Epithelial cell of proximal tubule (primary cell): ENCODE results near the gene RGL1. TPM values are rescaled to one million over a fixed set of nuclear protein-coding genes. Genes with fewer than 3 reads are reported as not detected.

Source experiments
- DNase-seq: peaks from one replicate; pipeline ENCODE4 v3.0.0-alpha.2; 2011; ENCODE audit warnings: low read depth
- H3K4me3 ChIP-seq: 2 replicates; pipeline ENCODE4 v1.5.1; 2011; ENCODE audit warnings: low read depth, mild to moderate bottlenecking, low read length
- CTCF ChIP-seq: conservative IDR thresholded peaks from 2 replicates; pipeline ENCODE4 v1.5.1; 2012; ENCODE audit warnings: low read depth, mild to moderate bottlenecking, low read length
- total RNA-seq: library from RNA; depleted of rRNA; stranded (reverse); fragments of >200 nt; gene quantifications from 2 replicates; pipeline ENCODE4 v1.2.3, GENCODE V29; 2015

The RGL1 gene
- total RNA-seq, 1 donor from 2014 or later = 1.6 TPM

DNA sequence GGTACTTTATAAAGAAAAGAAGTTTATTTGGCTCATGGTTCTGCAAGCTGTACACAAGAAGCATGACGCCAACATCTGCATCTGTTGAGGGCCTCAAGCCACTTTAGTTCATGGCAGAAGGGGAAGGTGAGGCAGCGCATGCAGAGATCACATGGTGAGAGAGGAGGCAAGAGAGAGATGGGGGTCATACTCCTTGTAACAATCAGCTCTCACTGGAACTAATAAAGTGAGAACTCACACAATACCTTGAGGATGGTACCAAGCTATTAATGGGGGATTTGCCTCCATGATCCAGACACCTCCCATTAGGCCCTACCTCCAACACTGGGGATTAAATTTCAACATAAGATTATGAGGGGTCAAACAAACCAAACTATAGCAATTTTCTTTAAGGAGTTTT, 3.3 kb upstream of the RGL1 start:
- DNase-seq = no peak
- no peak for TF ChIP-seq CTCF
- H3K4me3 ChIP-seq = no peak overlapping the region

DNA sequence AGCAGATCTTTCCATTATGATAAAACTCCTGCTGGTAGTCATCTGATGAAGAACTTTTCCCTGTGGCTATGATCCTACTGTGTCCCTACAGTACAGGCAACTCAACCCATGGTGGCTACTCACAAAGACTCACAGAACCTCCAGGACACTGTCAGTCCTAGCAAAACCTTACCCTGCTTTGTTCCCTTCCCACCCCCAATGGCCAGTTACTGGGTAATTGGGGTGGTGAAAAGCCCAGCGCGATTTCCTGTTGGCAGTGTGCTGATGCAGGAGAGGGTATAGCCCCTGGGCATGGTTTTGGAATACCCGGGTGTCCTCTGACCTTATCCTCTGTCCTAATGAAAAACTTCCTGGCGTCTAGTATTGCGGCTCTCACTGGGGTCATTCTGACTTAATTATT, 533 bp upstream of the RGL1 start:
- TF ChIP-seq CTCF = no peak
- no peak for DNase-seq
- peak overlapping the region; percentile 75 for H3K4me3 ChIP-seq

DNA sequence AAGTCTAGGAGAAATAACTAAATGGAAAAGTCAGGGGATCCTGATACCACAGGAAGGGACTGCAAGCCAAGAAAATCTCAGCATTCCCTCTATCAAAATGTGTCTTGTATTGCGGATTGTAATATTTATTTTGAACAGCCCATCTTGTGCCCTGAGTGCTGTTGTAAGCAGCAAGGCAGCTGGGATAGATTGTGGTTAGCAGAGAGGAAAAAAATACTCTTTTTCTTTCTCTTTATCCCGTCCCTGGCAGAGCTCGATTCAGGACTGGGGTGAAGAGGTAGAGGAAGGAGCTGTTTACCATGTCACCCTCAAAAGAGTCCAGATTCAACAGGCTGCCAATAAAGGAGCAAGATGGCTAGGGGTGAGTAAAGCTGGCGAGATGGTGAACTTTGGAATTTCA, 1.2 kb downstream of the RGL1 start:
- H3K4me3 ChIP-seq = peak overlapping the region; percentile 75
- no peak for DNase-seq
- TF ChIP-seq CTCF = no peak

GRCh38 chr1:183806675-183807074, 1.8 kb downstream of the RGL1 start:
- TF ChIP-seq CTCF = no peak
- DNase-seq = no peak
- peak overlapping the region; percentile 75 for H3K4me3 ChIP-seq

- DNase-seq = no peak
- no peak for TF ChIP-seq CTCF
- H3K4me3 ChIP-seq = peak overlapping the region; percentile 75
Measured at GRCh38 chr1:183807549-183808168, 2.7 kb downstream of the RGL1 start.

GRCh38 chr1:183808296-183809027, 3.5 kb downstream of the RGL1 start:
- no peak for DNase-seq
- H3K4me3 ChIP-seq = no peak overlapping the region
- no peak for TF ChIP-seq CTCF

- no peak for DNase-seq
- TF ChIP-seq CTCF = no peak
- H3K4me3 ChIP-seq = no peak overlapping the region
Measured at GRCh38 chr1:183810121-183810520, 5.2 kb downstream of the RGL1 start.
